ENCODE measurements around the gene TEX51.

TEX51 gene

DNA sequence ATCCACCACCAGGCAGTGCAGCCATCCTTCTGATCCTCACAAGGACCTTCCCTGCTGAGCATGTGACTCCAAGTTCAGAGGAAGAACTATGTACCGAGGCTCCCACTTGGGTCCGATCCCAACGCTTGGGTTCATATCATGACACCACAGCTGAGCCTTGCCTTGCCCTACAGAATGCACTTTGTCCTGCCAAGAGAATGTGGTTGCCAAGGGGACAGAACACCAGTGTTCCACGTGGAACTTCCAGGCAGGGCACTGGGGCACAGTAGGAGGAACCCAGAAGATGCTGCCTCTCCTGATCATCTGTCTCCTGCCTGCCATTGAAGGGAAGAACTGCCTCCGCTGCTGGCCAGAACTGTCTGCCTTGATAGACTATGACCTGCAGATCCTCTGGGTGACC, at the start of gene TEX51:
Gene TEX51 (plus strand): TSS at position 255 of the 400 bp plus-strand sequence. CDS start 29 bp downstream, at position 284.
- TF ChIP-seq, protein P1, sequence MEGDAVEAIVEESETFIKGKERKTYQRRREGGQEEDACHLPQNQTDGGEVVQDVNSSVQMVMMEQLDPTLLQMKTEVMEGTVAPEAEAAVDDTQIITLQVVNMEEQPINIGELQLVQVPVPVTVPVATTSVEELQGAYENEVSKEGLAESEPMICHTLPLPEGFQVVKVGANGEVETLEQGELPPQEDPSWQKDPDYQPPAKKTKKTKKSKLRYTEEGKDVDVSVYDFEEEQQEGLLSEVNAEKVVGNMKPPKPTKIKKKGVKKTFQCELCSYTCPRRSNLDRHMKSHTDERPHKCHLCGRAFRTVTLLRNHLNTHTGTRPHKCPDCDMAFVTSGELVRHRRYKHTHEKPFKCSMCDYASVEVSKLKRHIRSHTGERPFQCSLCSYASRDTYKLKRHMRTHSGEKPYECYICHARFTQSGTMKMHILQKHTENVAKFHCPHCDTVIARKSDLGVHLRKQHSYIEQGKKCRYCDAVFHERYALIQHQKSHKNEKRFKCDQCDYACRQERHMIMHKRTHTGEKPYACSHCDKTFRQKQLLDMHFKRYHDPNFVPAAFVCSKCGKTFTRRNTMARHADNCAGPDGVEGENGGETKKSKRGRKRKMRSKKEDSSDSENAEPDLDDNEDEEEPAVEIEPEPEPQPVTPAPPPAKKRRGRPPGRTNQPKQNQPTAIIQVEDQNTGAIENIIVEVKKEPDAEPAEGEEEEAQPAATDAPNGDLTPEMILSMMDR (IDR thresholded peaks at IDR 0.05), result no peak

DNA sequence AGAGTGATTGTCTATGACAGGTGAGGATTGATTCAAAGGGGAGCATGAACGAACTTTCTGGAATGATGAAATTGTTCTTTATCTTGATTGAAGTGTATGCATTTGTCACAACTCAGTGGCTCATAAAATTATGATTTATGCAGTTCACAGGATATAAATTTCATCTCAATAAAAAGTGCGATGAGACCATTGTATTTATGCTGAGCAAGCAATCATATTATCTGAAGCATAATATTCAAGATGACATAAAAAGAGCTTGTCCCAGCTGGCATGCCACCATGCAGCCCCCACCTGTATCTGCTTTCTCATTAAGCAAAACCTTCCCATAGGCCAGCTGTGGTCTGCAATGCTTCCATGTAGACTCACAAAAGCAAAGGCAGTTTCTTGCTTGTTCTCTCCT, 49.6 kb upstream of the TEX51 start:
- TF ChIP-seq, protein P1 (IDR thresholded peaks at IDR 0.05), result no peak

DNA sequence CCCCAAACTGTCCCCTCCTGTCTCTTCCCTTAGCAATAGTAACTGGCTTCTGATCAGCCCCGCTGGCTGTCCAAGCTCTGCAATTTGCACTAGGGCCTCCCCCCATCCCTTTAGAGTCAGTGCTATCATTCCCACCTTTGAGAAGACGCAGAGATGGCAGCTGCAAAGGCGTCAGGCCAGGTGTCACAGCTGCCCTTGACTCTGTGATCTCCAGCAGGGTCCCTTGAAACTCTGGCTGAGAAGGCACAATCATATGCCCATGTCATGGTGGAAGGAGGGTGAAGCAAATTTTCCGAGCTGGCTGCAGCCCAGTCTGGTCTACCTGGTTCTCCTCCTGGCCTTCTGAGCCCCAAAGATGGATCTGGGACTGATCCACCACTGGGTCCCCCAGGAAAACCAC, 49.2 kb upstream of the TEX51 start:
- TF ChIP-seq, protein P1 (IDR thresholded peaks at IDR 0.05), result no peak

DNA sequence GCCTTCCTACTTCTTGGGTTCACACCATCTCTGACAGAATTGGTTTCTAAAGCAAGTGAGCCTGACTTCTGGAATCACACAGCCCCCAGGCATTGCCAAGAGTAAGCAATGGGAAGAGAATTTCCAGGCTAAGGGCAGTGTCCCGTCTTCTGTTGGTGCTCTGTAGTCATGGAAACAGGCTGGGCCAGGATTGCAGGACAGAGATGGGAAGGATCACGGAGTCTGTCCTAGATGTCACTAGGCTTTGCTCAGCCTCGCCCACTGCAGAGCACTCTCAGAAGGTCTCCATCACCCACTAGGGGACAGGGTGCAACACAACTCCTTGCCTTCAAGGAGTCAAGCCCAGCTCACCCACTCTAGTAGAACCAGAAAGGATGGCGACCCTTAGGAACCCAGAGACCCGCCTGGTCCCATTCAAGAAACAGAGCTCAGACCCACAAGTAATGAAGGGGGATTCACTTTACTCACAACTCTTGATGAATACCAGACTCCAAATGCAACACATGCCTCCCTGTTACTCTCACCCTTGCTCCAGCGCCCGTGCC, 48.6 kb upstream of the TEX51 start:
- TF ChIP-seq, protein P1 (IDR thresholded peaks at IDR 0.05), result no peak

DNA sequence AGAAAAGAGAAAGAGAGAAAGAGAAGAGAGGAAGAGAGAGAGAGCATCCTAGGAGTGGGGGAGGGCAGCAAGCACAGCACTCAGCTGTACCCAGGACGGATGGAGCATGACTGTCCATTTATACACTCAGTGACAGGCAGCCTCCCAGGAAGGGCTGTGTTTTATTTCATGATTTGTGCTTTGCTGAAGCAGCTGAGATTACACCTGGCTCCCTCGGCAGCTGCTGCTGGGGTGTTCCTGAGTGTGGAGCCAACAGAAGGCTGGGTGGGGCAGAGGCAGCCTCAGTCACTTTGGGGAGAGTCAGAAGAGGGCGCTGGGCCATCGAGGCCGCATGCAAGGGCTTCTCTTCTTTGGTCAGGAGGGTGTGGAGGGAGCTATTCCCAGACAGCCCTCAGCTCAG, 47.8 kb upstream of the TEX51 start:
- TF ChIP-seq, protein P1 (IDR thresholded peaks at IDR 0.05), result no peak

DNA sequence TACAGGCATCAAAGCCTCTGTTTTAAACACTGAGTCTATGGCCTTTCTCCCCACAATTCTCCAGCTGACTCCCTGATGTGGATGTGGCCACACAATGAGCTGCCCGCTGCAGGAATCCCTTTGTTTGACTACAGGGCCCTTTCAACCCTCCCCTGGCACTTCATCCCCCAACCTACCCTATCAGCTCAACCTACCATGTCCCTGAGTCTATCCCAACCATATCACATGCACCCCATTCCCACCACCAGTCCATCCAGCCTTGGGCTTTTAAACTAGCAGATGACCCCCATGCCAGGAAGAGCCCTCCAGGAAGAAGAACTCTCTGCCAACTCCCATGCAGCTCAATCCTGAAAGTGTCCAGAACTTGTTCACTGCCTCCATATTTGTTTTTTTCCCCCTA, 46.9 kb upstream of the TEX51 start:
- TF ChIP-seq, protein P1 (IDR thresholded peaks at IDR 0.05), result no peak

DNA sequence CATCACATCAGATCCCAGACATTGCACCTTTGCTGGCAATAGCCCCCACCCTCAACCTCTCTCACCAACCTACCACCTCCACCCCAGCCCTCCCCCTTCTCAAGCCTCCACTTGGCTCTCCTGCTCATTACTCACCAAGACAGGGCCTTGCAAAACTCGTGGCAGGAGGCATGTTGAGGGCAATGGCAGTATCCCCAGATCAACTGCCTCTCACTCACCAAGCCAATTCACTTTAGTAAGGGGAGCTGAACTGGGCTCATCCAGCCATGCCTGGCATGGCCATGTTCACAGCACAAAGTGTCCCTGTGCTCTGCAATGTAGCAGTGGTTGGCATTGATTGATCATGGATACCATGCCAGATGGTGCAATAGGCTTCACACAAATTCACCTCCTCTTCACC, 46.3 kb upstream of the TEX51 start:
- TF ChIP-seq, protein P1 (IDR thresholded peaks at IDR 0.05), result no peak

DNA sequence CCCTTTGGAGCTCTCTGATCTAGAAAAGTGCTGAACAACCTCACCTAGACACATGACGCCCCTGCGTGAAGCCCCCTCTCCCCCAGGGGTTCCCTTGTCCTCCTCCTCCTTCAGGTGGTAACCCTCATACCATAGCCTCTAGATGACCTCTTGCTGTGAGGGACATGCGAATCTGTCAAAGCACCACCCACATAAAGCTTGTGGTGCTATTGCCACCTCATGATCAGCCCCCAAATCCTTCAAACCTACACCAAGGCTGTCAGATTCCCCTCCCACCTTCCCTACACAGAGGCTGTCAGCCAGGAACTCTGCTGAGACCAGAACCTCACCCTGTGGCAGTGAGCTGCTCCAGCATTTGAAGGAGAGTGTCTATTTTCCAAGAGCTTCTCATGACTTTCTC, 43.1 kb upstream of the TEX51 start:
- TF ChIP-seq, protein P1 (IDR thresholded peaks at IDR 0.05), result no peak

All from LNCAP (cell line).